H1 (cell line): ENCODE results near the gene C19orf47. TPM values are rescaled to one million over a fixed set of nuclear protein-coding genes. Genes with fewer than 3 reads are reported as not detected.

Experiments used
- CTCF ChIA-PET: fragments of 300-600 bp; sonication (Branson Sonifier 250); formaldehyde crosslinking; loops from one replicate; lab custom pipeline; 2021; ENCODE audit not compliant: partially characterized antibody; lab: Charles Lee
- POLR2A ChIA-PET: fragments of 300-600 bp; sonication (Branson Sonifier 250); formaldehyde crosslinking; loops from one replicate; lab custom pipeline; 2021; ENCODE audit warnings: inconsistent platforms; ENCODE audit not compliant: partially characterized antibody; lab: Charles Lee
- DNase-seq, 2 experiments: peaks; one replicate each; pipeline versions ENCODE4 v3.0.0 to v3.0.0-alpha.2; 2010 to 2022; ENCODE audit warnings: low spot score in 2 of 2, low read depth in 1 of 2, mixed read lengths in 1 of 2
- FAIRE-seq: peaks from 2 replicates; lab custom pipeline; 2011; peaks lifted over from hg19 to GRCh38; lab: Jason Lieb, UNC
- H2AFZ ChIP-seq: 2 replicates; pipeline ENCODE4 v1.8.1; 2012; ENCODE audit warnings: low read length, inconsistent platforms
- H2AK5ac ChIP-seq: 2 replicates; pipeline ENCODE4 v1.6.1; 2013; ENCODE audit warnings: low read depth, low read length
- H2BK120ac ChIP-seq: replicated peaks from 2 replicates; pipeline ENCODE3; 2013; ENCODE audit warnings: low read depth, low read length, inconsistent platforms
- H2BK12ac ChIP-seq: 2 replicates; pipeline ENCODE4 v1.6.1; 2013; ENCODE audit warnings: low read depth, low read length
- H2BK15ac ChIP-seq: 2 replicates; pipeline ENCODE4 v1.6.1; 2013; ENCODE audit warnings: low read length
- H2BK20ac ChIP-seq: 2 replicates; pipeline ENCODE4 v1.6.1; 2013; ENCODE audit warnings: low read length
- H2BK5ac ChIP-seq: 2 replicates; pipeline ENCODE4 v1.6.1; 2013; ENCODE audit warnings: low read depth, low read length
- H3K14ac ChIP-seq: 2 replicates; pipeline ENCODE4 v1.6.1; 2013; ENCODE audit warnings: inconsistent platforms; ENCODE audit not compliant: insufficient read length
- H3K18ac ChIP-seq: 2 replicates; pipeline ENCODE4 v1.6.1; 2013; ENCODE audit warnings: low read length; ENCODE audit errors: extremely low read depth
- H3K23ac ChIP-seq: 2 replicates; pipeline ENCODE4 v1.6.1; 2013; ENCODE audit warnings: inconsistent platforms; ENCODE audit not compliant: insufficient read length
- H3K23me2 ChIP-seq: 2 replicates; pipeline ENCODE4 v1.6.1; 2013; ENCODE audit warnings: low read depth, low read length
- H3K27ac ChIP-seq: 2 replicates; pipeline ENCODE4 v1.6.1; 2011; ENCODE audit warnings: low read depth, low read length, inconsistent platforms
- H3K27me3 ChIP-seq, 4 experiments: replicated peaks in 1 of 4; 1 replicate in 1 of 4; 2 replicates in 3 of 4; pipeline versions ENCODE4 v1.6.1 to v1.8.1; 2011 to 2013; ENCODE audit warnings: low read length in 3 of 4, mild to moderate bottlenecking in 3 of 4, inconsistent platforms in 2 of 4, mixed read lengths in 2 of 4, moderate library complexity in 1 of 4; ENCODE audit not compliant: control insufficient read depth in 3 of 4, insufficient read depth in 3 of 4; ENCODE audit errors: extremely low read depth in 1 of 4
- H3K36me3 ChIP-seq, 4 experiments: 2 replicates each; pipeline versions ENCODE4 v1.6.1 to v1.8.1; 2011 to 2013; ENCODE audit warnings: mild to moderate bottlenecking in 4 of 4, low read length in 3 of 4, moderate library complexity in 2 of 4, control low read depth in 1 of 4, inconsistent platforms in 1 of 4; ENCODE audit not compliant: insufficient read depth in 4 of 4, control insufficient read depth in 2 of 4
- H3K4ac ChIP-seq: replicated peaks from 2 replicates; pipeline ENCODE3; 2013; ENCODE audit warnings: low read length, low read depth, mixed read lengths, inconsistent platforms; ENCODE audit not compliant: insufficient read length
- H3K4me1 ChIP-seq, 4 experiments: replicated peaks in 1 of 4; 1 replicate in 1 of 4; 2 replicates in 3 of 4; pipeline versions ENCODE4 v1.6.1 to v1.8.1; 2011 to 2013; ENCODE audit warnings: low read length in 3 of 4, inconsistent platforms in 2 of 4, mixed read lengths in 1 of 4; ENCODE audit not compliant: insufficient read depth in 4 of 4, control insufficient read depth in 3 of 4
- H3K4me2 ChIP-seq, 2 experiments: 2 replicates each; pipeline versions ENCODE4 v1.6.1 to v1.8.1; 2011 to 2013; ENCODE audit warnings: low read depth in 2 of 2, low read length in 2 of 2, control low read depth in 1 of 2, inconsistent platforms in 1 of 2, mild to moderate bottlenecking in 1 of 2; ENCODE audit not compliant: insufficient read depth in 1 of 2
- H3K4me3 ChIP-seq, 4 experiments: fragments of 200-600, 300-600 bp in 1 of 4; sonication (generic), shearing (Covaris generic), sonication (Bioruptor Twin) in 1 of 4; 2 replicates each; pipeline versions ENCODE4 v1.5.1 to v1.8.1; 2011 to 2016; ENCODE audit warnings: low read length in 4 of 4, low read depth in 3 of 4, control low read depth in 2 of 4, inconsistent platforms in 2 of 4, mild to moderate bottlenecking in 2 of 4, mixed read lengths in 1 of 4, moderate library complexity in 1 of 4; ENCODE audit not compliant: insufficient read depth in 2 of 4; ENCODE audit errors: extremely low read depth in 1 of 4
- H3K56ac ChIP-seq: replicated peaks from 2 replicates; pipeline ENCODE3; 2013; ENCODE audit warnings: low read depth, mild to moderate bottlenecking, mixed read lengths, low read length, inconsistent platforms; ENCODE audit not compliant: insufficient read length
- H3K79me1 ChIP-seq: 2 replicates; pipeline ENCODE4 v1.6.1; 2013; ENCODE audit warnings: low read depth, low read length, control low read depth
- H3K79me2 ChIP-seq, 2 experiments: 2 replicates each; pipeline versions ENCODE4 v1.6.1 to v1.8.1; 2012 to 2013; ENCODE audit warnings: low read length in 2 of 2, mild to moderate bottlenecking in 2 of 2, inconsistent platforms in 1 of 2; ENCODE audit not compliant: insufficient read depth in 2 of 2, control insufficient read depth in 1 of 2
- H3K9ac ChIP-seq, 4 experiments: replicated peaks in 1 of 4; 1 replicate in 1 of 4; 2 replicates in 3 of 4; pipeline versions ENCODE4 v1.6.1 to v1.8.1; 2011 to 2013; ENCODE audit warnings: low read depth in 3 of 4, low read length in 3 of 4, control low read depth in 2 of 4, mild to moderate bottlenecking in 2 of 4, moderate library complexity in 2 of 4, inconsistent platforms in 1 of 4; ENCODE audit errors: extremely low read depth in 1 of 4
- H3K9me3 ChIP-seq, 2 experiments: 2 replicates each; pipeline versions ENCODE4 v1.6.1 to v1.8.1; 2012 to 2013; ENCODE audit warnings: mild to moderate bottlenecking in 2 of 2, moderate library complexity in 2 of 2, control low read depth in 1 of 2, inconsistent platforms in 1 of 2, low read depth in 1 of 2, low read length in 1 of 2, mixed read lengths in 1 of 2; ENCODE audit not compliant: insufficient read depth in 2 of 2
- H4K20me1 ChIP-seq, 2 experiments: replicated peaks in 1 of 2; 2 replicates each; pipeline versions ENCODE3 to v1.8.1; 2011 to 2013; ENCODE audit warnings: inconsistent platforms in 2 of 2, low read length in 2 of 2, mild to moderate bottlenecking in 1 of 2; ENCODE audit not compliant: insufficient read depth in 2 of 2, control insufficient read depth in 1 of 2
- H4K5ac ChIP-seq: 2 replicates; pipeline ENCODE4 v1.6.1; 2013; ENCODE audit warnings: low read length, low read depth, mixed read lengths, inconsistent platforms; ENCODE audit not compliant: insufficient read length
- H4K8ac ChIP-seq: 2 replicates; pipeline ENCODE4 v1.8.0; 2013; ENCODE audit warnings: mild to moderate bottlenecking, moderate library complexity, low read length, inconsistent platforms; ENCODE audit not compliant: insufficient read depth; ENCODE audit errors: extremely low read depth
- H4K91ac ChIP-seq: replicated peaks from 2 replicates; pipeline ENCODE3; 2013; ENCODE audit warnings: low read length, mixed read lengths, inconsistent platforms; ENCODE audit not compliant: insufficient read length
- CBX5 ChIP-seq: fragments of 300-800, 300-1000 bp; sonication (generic); IDR thresholded peaks from 2 replicates; pipeline ENCODE4 v1.7.1; 2016; ENCODE audit warnings: antibody characterized with exemption, low read length, low read depth
- CBX8 ChIP-seq: fragments of 300-800, 300-1000 bp; sonication (generic); IDR thresholded peaks from 2 replicates; pipeline ENCODE4 v1.7.1; 2016; ENCODE audit warnings: low read depth, low read length, borderline replicate concordance
- CHD1 ChIP-seq: IDR thresholded peaks from 2 replicates; pipeline ENCODE4 v1.6.1; 2012; ENCODE audit warnings: low read depth, low read length, improper control_type of control experiment
- CHD2 ChIP-seq: IDR thresholded peaks from 2 replicates; pipeline ENCODE4 v1.6.1; 2012; ENCODE audit warnings: low read length, improper control_type of control experiment
- EP300 ChIP-seq, 2 experiments: IDR thresholded peaks; 1 replicate in 1 of 2; 2 replicates in 1 of 2; pipeline ENCODE4 v1.6.1; 2011 to 2012; ENCODE audit warnings: low read depth in 2 of 2, low read length in 2 of 2, mild to moderate bottlenecking in 2 of 2, borderline replicate concordance in 1 of 2, inconsistent platforms in 1 of 2, moderate library complexity in 1 of 2
- GABPA ChIP-seq: IDR thresholded peaks from 2 replicates; pipeline ENCODE4 v1.6.1; 2011; ENCODE audit warnings: mild to moderate bottlenecking, low read length, moderate library complexity, borderline replicate concordance; ENCODE audit not compliant: insufficient read depth
- HDAC2 ChIP-seq, 2 experiments: fragments of 300-600 bp in 1 of 2; sonication (generic) in 1 of 2; IDR thresholded peaks; 2 replicates each; pipeline ENCODE4 v1.6.1; 2011 to 2012; ENCODE audit warnings: low read depth in 2 of 2, low read length in 2 of 2, mild to moderate bottlenecking in 2 of 2, moderate library complexity in 2 of 2, borderline replicate concordance in 1 of 2, inconsistent platforms in 1 of 2
- JUND ChIP-seq: IDR thresholded peaks from 2 replicates; pipeline ENCODE4 v1.6.1; 2011; ENCODE audit warnings: mild to moderate bottlenecking, improper control_type of control experiment, low read length
- NRF1 ChIP-seq: IDR thresholded peaks from 2 replicates; pipeline ENCODE4 v1.6.1; 2011; ENCODE audit warnings: mild to moderate bottlenecking, low read depth, low read length, improper control_type of control experiment
- POLR2AphosphoS5 ChIP-seq: IDR thresholded peaks from 2 replicates; pipeline ENCODE4 v1.6.1; 2011; ENCODE audit warnings: low read depth, low read length
- RFX5 ChIP-seq: IDR thresholded peaks from 2 replicates; pipeline ENCODE4 v1.6.1; 2011; ENCODE audit warnings: low read depth, low read length, improper control_type of control experiment, borderline replicate concordance
- SUZ12 ChIP-seq: fragments of 200-600 bp; sonication (generic); IDR thresholded peaks from 2 replicates; pipeline ENCODE4 v1.6.1; 2012; ENCODE audit warnings: mild to moderate bottlenecking, inconsistent platforms, low read length, moderate library complexity, mixed read lengths
- TEAD4 ChIP-seq: IDR thresholded peaks from 2 replicates; pipeline ENCODE4 v1.6.1; 2012; ENCODE audit warnings: low read depth, low read length, inconsistent platforms, mixed read lengths
- WGBS, 2 experiments: shearing (Covaris generic) in 1 of 2; methylation state at CpG; one replicate each; pipeline versions ENCODE4 v1.1.6 to v1.1.7; 2013 to 2015; ENCODE audit warnings: low lambda C conversion rate in 2 of 2, mixed read lengths in 2 of 2, inconsistent platforms in 1 of 2, low coverage in 1 of 2, missing lambda C conversion rate in 1 of 2; ENCODE audit not compliant: insufficient replicate concordance in 2 of 2, insufficient coverage in 1 of 2, insufficient read length in 1 of 2; ENCODE audit errors: extremely low coverage in 1 of 2, missing lambda C conversion rate in 1 of 2; 5-methylcytosine and 5-hydroxymethylcytosine counted together
- polyA plus RNA-seq, 7 experiments: library from polyadenylated mRNA; depleted of rRNA in 3 of 7; stranded (reverse) in 5 of 7; unstranded in 2 of 7; fragments of >200 nt in 5 of 7; fragments of 200-250 nt in 2 of 7; gene quantifications; 1 replicate in 5 of 7; 2 replicates in 1 of 7; 4 replicates in 1 of 7; pipeline versions ENCODE4 v1.2.1 to v1.2.3, GENCODE V29; 2011 to 2013; ENCODE audit warnings: missing spikeins in 2 of 7, mixed read lengths in 2 of 7
- total RNA-seq: library from RNA; stranded (reverse); fragmentation: NEBNext Ultra II Directional; extraction: Animal tissue kit (Norgen Biotek cat#: 25700); gene quantifications from 2 replicates; pipeline ENCODE4 v1.2.1, GENCODE V29; 2021
- TF ChIP-seq, protein P1 (sequence below): IDR thresholded peaks from 2 replicates; pipeline ENCODE4 v1.6.1; 2012; ENCODE audit warnings: inconsistent platforms

Gene C19orf47
- total and polyA plus RNA-seq, 2 of the 8 experiments (the other 6 are each of a cell fraction or from before 2014, with no cell fraction given): 17.8 to 27.3 TPM

- no peak overlapping the region for H2BK15ac ChIP-seq
- no peaks in the 10 kb centered on the region for H3K27me3 ChIP-seq
- H4K8ac ChIP-seq: no peak overlapping the region
- no peaks in the 10 kb centered on the region for H3K79me1 ChIP-seq
- no peak overlapping the region for H3K23ac ChIP-seq
- no peak for DNase-seq
- H3K36me3 ChIP-seq: peaks cover 10 to 55% (median 21%) of the 10 kb centered on the region in 4 experiments; a peak in 7 of 8 replicates
- H2AK5ac ChIP-seq: no peak overlapping the region
- no peak overlapping the region for H3K14ac ChIP-seq
- no peak overlapping the region for H4K5ac ChIP-seq
- H3K27ac ChIP-seq: no peak overlapping the region
- POLR2A ChIA-PET: interaction anchor here (0.7 to 3.2 kb wide), 5 partner anchors 9 to 54 kb away, joined by 3 to 25 read pairs (median 4); partner anchors contain the start of gene SERTAD1
- no peak overlapping the region for H3K18ac ChIP-seq
- no peaks in the 10 kb centered on the region for H3K9me3 ChIP-seq
- no peak for FAIRE-seq
- no peak overlapping the region for H3K4ac ChIP-seq
- H3K56ac ChIP-seq: no peak overlapping the region
- H3K9ac ChIP-seq: no peak overlapping the region; a peak in 1 of 7 replicates
- H4K20me1 ChIP-seq: peaks cover 0 to 6% of the 10 kb centered on the region in 2 experiments
- TF ChIP-seq EP300 (IDR thresholded peaks at IDR 0.05; ENCODE audit: borderline replicate concordance in 1 of 2, low read depth in 2 of 2, low read length in 2 of 2) (no peak), GABPA (no peak), CBX5 (no peak), TEAD4 (no peak), CHD1 (no peak), POLR2AphosphoS5 (no peak), JUND (no peak), CHD2 (no peak), RFX5 (no peak), HDAC2 (IDR thresholded peaks at IDR 0.05; ENCODE audit: borderline replicate concordance in 1 of 2, low read depth in 2 of 2, low read length in 2 of 2) (no peak), NRF1 (no peak), SUZ12 (no peak), CBX8 (no peak)
- TF ChIP-seq, protein P1, sequence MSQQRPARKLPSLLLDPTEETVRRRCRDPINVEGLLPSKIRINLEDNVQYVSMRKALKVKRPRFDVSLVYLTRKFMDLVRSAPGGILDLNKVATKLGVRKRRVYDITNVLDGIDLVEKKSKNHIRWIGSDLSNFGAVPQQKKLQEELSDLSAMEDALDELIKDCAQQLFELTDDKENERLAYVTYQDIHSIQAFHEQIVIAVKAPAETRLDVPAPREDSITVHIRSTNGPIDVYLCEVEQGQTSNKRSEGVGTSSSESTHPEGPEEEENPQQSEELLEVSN: no peak
- H3K4me1 ChIP-seq: peaks cover 0 to 7% (median 4%) of the 10 kb centered on the region in 4 experiments; a peak in 5 of 7 replicates
- H4K91ac ChIP-seq: no peak overlapping the region
- no peak overlapping the region for H2BK5ac ChIP-seq
- no peaks in the 10 kb centered on the region for H3K79me2 ChIP-seq
- no peak overlapping the region for H2BK20ac ChIP-seq
- no peak overlapping the region for H3K4me3 ChIP-seq
- H2BK12ac ChIP-seq: no peak overlapping the region
- H3K23me2 ChIP-seq: no peaks in the 10 kb centered on the region; the same call in 1 of the 2 replicates
- CTCF ChIA-PET: interaction anchor here (0.5 to 3.0 kb wide), 6 partner anchors 9 to 324 kb away, joined by 3 to 16 read pairs (median 3); no protein-coding TSS in a partner anchor
- WGBS, 2 experiments: 89% methylated on average over 5 of the region's 5 CpGs; no CpG with 5 or more reads in 1 of the 2 experiments
- H2AFZ ChIP-seq: no peak overlapping the region
- H2BK120ac ChIP-seq: no peak overlapping the region
- H3K4me2 ChIP-seq: no peak overlapping the region
Measured at GRCh38 chr19:40371802-40372122, 23.6 kb upstream of the C19orf47 start.
